GM21447 (cell line): Measurements from ENCODE around the gene GPR157.
A peak's percentile ranks its signal among the peaks of the same experiment; 100 is the strongest.
"Not testable (repeated sequence)": the region's sequence is repeated elsewhere in the genome, so short reads cannot be mapped to it uniquely, and the experiment has no call there.

Experiments used
- ATAC-seq: cut with Tn5 transposase; IDR thresholded peaks from one replicate; pipeline ENCODE4 v1.9.1; 2021; ENCODE audit not compliant: unreplicated experiment

GPR157 gene

DNA sequence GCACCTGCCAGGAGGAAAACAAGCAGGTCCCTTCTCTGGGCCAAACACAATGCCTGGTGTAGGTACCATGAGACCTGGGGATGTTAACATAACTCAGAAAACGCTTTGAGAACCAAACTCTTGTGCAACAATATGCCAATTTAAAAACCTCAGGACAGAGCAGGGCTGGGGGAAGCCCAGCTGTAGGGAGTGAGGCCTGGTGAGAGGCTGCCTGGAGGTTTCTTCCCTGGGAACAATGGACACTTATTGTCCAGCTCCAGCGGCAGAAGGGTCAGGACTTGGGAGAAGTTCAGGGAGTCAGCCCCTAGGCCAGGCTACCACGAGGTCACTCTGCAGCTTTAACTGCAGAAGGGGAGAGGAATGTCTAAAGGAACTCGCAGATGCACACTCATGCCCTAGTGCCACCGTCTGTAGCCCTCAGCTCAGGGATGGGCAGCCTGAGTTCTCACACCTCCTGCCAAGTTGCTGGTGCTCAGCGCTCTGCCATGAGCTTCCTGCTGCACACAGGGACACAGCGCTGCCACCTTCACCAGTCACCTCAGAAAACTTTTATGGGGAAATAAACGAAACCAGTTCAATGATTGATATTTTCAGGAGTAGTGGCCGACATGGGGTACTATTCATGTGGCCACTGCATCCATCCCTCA lies 8.5 kb downstream of the GPR157 start:
- ATAC-seq: no peak

DNA sequence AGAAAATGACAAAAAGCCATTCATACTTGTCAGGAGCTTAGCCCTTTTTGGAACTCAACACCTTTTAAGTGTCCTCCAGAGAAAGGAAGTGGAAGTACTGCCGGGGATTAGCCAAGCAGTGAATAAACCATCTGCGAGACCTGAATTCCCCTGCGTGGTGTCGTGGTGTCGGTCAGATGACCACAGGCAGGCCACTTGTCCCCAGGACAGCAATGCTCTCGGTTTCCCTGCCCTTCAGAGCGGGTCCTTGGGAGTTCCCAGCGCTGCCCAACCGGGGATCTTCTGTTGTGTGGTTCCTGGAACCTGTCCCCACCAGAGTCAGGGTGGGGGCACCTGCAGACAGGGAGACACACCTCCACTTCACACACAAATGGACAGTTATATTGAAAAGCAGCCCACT lies 9.2 kb downstream of the GPR157 start:
- peak; percentile 53 for ATAC-seq

GRCh38 chr1:9118186-9118585 lies 10.7 kb downstream of the GPR157 start:
- ATAC-seq: no peak

- no peak for ATAC-seq
Observed at GRCh38 chr1:9115351-9116205, 13.3 kb downstream of the GPR157 start.

DNA sequence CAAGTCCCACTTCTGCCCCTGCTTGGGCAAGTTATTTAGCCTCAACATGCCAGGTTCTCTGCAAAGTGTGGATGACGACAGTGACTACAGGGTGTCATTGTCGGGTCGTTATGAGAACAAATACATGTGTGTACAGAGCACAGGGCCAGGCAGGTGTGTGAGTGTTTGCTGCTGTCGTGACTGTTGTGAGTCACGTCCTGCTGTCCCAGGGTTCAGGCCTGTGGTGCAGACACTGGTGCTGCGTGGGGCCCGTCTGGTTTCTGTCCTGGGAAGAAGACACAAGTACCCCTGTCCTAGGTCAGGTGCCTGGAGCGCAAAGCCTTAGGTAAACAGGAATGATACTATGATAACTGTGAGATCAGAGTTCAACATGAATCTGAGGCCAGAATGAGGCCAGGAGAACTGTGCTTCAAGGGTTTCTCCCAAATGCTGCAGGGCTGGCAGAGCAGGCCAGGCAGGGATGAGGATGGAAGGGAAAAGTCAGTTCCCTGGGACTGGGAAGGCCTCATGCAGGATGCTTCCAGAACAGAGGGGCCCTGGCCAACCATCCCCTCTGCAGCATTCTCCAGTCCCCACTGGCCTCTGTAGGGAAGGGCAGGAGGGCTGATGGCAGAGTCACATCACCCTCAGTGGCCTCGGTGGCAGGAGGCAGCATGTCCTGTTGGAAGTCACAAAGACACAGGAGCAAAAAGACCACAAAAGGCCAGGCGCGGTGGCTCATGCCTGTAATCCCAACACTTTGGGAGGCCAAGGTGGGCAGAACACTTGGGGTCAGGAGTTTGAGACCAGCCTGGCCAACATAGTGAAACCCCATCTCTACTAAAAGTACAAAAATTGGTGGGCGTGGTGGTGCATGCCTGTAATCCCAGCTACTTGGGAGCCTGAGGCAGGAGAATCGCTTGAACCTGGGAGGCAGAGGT lies 15.7 kb downstream of the GPR157 start:
- ATAC-seq: no peak

GRCh38 chr1:9111957-9112356 lies 16.9 kb downstream of the GPR157 start:
- no peak for ATAC-seq

GRCh38 chr1:9111357-9111691 lies 17.6 kb downstream of the GPR157 start:
- no peak for ATAC-seq

DNA sequence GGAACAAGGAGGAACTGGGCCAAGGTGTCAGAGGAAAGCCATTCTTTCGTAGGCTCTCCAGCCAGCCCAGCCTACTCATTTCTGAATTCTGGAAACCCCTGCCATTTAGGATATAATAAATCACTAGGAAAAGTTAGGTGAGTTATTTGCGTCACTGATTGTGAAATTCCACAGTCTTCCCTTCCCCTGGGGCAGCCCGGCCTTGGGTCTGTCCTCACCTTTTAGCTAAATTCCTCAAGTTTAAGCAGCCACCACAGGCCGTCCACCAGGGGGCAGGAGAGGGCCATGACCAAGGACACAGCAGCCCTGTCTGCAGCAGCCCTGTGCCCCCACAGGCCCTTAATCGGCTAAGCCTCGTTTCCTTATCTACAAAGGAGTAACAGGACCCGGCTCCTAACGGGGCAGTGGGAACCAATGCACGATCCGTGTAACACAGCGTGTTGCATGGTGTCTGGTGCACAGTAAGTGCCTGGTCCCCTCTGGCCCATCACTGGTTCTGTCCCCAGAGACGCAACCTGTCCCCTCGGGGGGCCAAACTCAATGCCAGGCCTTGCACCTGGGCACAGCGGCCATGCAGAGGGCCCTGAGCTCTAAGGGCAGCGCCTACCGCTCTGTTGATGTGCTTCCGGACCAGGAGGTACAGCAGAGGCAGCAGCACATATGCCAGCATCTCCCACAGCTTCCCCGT lies 18.1 kb downstream of the GPR157 start:
- ATAC-seq: no peak

DNA sequence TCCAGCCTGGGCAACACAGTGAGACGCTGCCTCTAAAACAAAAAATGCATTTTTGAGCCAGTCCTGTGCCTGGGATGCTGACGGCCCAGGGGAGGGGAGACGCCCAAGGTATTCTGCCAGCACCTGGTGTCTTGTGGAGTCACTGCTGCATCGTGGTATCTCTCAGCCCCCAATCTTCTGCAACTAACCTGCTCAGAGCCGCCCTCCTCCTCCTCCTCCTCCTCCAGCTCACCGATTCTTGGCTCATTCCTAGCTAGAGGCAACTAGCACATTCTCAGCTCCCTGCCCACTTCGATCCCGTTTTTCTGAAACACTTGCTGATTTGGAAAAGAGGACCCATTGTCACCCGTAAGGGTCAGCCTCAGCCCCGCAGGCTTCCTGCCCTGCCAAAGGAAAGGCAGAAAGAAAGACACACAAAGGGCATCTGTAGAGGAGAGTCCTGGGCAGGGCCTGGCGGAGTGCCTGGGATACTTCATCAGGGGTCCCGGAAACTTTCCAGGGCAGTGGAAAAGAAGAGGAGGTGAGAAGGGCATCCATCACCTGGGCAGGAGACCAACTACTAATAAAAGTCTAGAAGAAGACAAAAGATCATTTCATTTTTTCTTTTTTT lies 20.7 kb downstream of the GPR157 start:
- no peak for ATAC-seq

DNA sequence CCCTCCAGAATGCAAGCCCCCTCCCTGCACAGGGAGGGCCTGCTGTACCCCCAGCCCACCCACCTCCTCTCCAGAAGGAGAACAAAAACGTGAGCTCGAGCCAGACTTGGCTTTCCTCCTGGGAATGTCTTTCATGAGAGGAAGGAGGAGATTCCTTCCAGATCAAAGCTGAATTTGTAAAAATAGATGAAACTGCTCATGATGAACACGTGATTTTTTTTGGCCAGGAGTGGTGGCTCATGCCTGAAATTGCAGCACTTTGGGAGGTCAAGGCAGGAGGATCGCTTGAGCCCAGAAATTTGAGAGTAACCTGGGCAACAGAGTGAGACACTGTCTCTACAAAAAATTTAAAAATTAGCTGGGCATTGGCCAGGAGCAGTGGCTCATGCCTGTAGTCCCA lies 21.8 kb downstream of the GPR157 start:
- ATAC-seq: no peak

DNA sequence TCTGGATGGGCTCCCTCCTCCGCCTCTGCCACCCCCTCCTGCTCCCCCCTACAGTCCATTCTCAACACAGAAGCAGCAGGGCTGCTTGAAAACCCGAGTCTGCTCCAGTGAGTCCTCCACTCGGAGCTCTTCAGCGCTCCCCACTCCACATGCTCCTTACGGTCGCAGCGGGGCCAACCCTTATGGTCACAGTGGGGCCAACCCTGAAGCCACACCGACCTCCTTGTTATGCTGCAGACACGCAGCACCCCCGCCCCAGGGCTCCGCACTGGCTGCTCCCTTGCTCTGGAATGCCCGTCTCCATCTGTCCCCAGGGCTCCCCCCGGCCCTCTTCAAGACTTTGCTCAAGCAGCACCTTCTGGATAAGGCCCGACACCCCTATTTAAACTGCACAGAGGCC lies 22.6 kb downstream of the GPR157 start:
- ATAC-seq: no peak

GRCh38 chr1:9105336-9105867 lies 23.5 kb downstream of the GPR157 start:
- ATAC-seq: no peak

GRCh38 chr1:9101510-9102146 lies 27.3 kb downstream of the GPR157 start:
- ATAC-seq: no peak

DNA sequence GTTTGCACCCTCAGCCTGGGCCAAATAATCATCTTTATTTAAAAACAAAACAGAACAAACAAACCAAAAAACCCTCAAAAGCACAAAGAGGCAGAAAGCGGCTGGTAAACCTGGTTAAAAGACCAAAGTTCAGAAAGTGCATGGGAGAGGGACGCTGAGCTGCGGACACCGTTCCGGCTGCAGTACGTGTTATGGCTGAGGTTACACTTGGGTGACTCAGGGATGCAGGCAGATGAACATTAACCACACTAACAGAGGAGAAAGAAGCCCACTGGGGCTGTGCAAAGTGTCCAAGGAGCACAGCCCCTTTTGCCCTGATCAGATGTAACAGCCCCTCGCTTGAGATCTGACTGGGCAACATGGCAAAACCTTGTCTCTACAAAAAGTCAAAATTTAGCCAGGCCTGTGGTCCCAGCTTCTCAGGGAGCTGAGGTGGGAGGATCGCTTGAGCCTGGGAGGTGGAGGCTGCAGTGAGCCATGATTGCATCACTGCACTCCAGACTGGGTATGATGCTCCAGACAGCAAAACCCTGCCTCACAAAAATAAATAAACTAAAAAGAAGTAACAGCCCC lies 28.3 kb downstream of the GPR157 start:
- ATAC-seq: no peak

- ATAC-seq: no peak
Observed at GRCh38 chr1:9099555-9099954, 29.3 kb downstream of the GPR157 start.

- ATAC-seq: no peak
Observed at GRCh38 chr1:9097947-9098705, 30.8 kb downstream of the GPR157 start.

DNA sequence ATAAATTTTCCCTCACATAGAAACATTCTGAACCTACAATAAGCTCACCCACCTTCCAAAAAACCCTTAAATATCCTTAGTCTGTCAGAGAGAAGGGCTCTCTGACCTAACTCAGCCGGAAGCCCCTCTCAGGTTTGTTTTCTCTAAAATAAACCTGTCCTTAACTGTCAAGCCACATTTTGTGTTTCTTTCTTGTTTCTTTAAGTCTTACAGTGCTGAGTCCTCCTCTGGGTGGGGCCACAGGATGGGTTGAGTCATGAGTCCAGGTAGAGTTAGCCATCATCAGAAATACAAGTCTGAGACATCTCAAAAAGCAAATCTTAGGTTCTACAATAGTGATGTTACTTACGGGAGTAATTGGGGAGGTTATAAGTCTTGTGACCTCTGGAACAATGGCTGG lies 33.1 kb downstream of the GPR157 start:
- ATAC-seq: no peak

DNA sequence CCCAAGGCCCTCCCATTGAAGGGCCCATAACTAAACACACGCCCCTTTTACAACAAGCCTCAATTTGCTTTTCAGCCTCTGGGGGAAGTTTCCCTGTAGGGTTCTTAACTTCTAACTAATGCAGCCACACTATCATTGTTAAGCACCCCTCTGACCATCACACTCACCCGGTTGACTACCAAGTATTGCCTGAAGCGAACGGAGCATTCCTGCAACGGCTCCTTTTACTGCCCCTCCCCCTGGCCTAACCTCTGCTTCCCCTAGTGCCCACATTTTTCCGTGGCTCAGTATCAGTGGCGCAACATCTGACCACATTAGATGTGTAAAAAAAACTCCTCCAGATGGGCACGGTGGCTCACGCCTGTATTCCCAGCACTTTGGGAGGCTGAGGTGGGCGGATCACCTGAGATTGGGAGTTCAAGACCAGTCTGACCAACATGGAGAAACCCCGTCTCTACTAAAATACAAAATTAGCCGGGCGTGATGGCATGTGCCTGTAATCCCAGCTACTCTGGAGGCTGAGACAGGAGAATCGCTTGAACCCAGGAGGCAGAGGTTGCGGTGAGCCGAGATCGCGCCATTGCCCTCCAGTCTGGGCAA lies 34.8 kb downstream of the GPR157 start:
- not testable (repeated sequence) for ATAC-seq
